SK-N-SH (cell line): Measurements from ENCODE around the gene ORC4. TPM values are rescaled to one million over a fixed set of nuclear protein-coding genes. Genes with fewer than 3 reads are reported as not detected.

Experiments
- CTCF ChIA-PET: fragments of 300-600, 350-600 bp; formaldehyde crosslinking; extraction: SDS; loops from one replicate; lab custom pipeline; 2021; lab: Yijun Ruan, JAX
- POLR2A ChIA-PET: fragments of 350-600 bp; sonication (Branson Sonifier 250); formaldehyde crosslinking; extraction: SDS; loops from one replicate; lab custom pipeline; 2020; ENCODE audit warnings: antibody characterized with exemption, inconsistent platforms; lab: Yijun Ruan, JAX
- DNase-seq: peaks from one replicate; pipeline ENCODE4 v3.0.0; 2012
- H2AFZ ChIP-seq: fragments of 200-600 bp; sonication (generic); 2 replicates; pipeline ENCODE4 v1.8.1; 2016; ENCODE audit warnings: antibody characterized with exemption, mild to moderate bottlenecking, low read depth
- H3F3A ChIP-seq: fragments of 200-600 bp; sonication (generic); replicated peaks from 2 replicates; pipeline ENCODE3; 2016; ENCODE audit warnings: antibody characterized with exemption, mild to moderate bottlenecking; ENCODE audit not compliant: insufficient read depth
- H3K27ac ChIP-seq, 2 experiments: fragments of 200-500 bp in 1 of 2; fragments of 200-600 bp in 1 of 2; sonication (Bioruptor generic) in 1 of 2; sonication (generic), shearing (Covaris generic) in 1 of 2; 2 replicates each; pipeline versions ENCODE4 v1.5.1 to v1.6.1; 2014 to 2016; ENCODE audit warnings: low read depth in 2 of 2, inconsistent platforms in 1 of 2, low read length in 1 of 2, mild to moderate bottlenecking in 1 of 2, mixed read lengths in 1 of 2
- H3K27me3 ChIP-seq: fragments of 200-600 bp; sonication (generic), shearing (Covaris generic); 2 replicates; pipeline ENCODE4 v1.6.1; 2016; ENCODE audit warnings: mixed run types; ENCODE audit not compliant: insufficient read depth
- H3K36me3 ChIP-seq, 2 experiments: fragments of 200-500 bp in 1 of 2; fragments of 200-600 bp in 1 of 2; sonication (Bioruptor generic) in 1 of 2; sonication (generic) in 1 of 2; replicated peaks in 1 of 2; 2 replicates each; pipeline versions ENCODE3 to v1.5.1; 2014 to 2016; ENCODE audit warnings: low read length in 1 of 2, mild to moderate bottlenecking in 1 of 2; ENCODE audit not compliant: insufficient read depth in 2 of 2, control insufficient read depth in 1 of 2
- H3K4me1 ChIP-seq, 2 experiments: fragments of 200-500 bp in 1 of 2; fragments of 200-600 bp in 1 of 2; sonication (Bioruptor generic) in 1 of 2; sonication (generic), shearing (Covaris generic) in 1 of 2; 2 replicates each; pipeline versions ENCODE4 v1.5.1 to v1.6.1; 2014 to 2016; ENCODE audit warnings: low read depth in 1 of 2, low read length in 1 of 2, mixed run types in 1 of 2; ENCODE audit not compliant: insufficient read depth in 2 of 2, control insufficient read depth in 1 of 2
- H3K4me2 ChIP-seq: fragments of 200-600 bp; sonication (generic), shearing (Covaris generic); 2 replicates; pipeline ENCODE4 v1.6.1; 2017; ENCODE audit warnings: mixed run types
- H3K4me3 ChIP-seq, 2 experiments: fragments of 200-500 bp in 1 of 2; fragments of 200-600 bp in 1 of 2; sonication (Bioruptor generic) in 1 of 2; sonication (generic), shearing (Covaris generic) in 1 of 2; 2 replicates each; pipeline versions ENCODE4 v1.5.1 to v1.8.1; 2014 to 2016; ENCODE audit warnings: low read depth in 2 of 2, inconsistent platforms in 1 of 2, low read length in 1 of 2, mild to moderate bottlenecking in 1 of 2, mixed read lengths in 1 of 2, moderate library complexity in 1 of 2
- H3K79me2 ChIP-seq: fragments of 200-600 bp; sonication (generic); 2 replicates; pipeline ENCODE4 v1.8.1; 2017; ENCODE audit warnings: mild to moderate bottlenecking; ENCODE audit not compliant: insufficient read depth
- H3K9ac ChIP-seq: fragments of 200-600 bp; sonication (generic); 2 replicates; pipeline ENCODE4 v1.6.1; 2017; ENCODE audit warnings: mixed run types
- H3K9me2 ChIP-seq: fragments of 200-600 bp; sonication (generic); 2 replicates; pipeline ENCODE4 v1.6.1; 2017; ENCODE audit warnings: mixed run types
- H3K9me3 ChIP-seq: fragments of 200-600 bp; sonication (generic); 2 replicates; pipeline ENCODE4 v1.6.1; 2017; ENCODE audit warnings: mixed run types, mild to moderate bottlenecking, moderate library complexity
- H4K20me1 ChIP-seq: fragments of 200-600 bp; sonication (generic); 2 replicates; pipeline ENCODE4 v1.6.1; 2017; ENCODE audit warnings: mild to moderate bottlenecking, mixed run types; ENCODE audit not compliant: insufficient read depth
- CTCF ChIP-seq: fragments of 200-600 bp; sonication (generic); IDR thresholded peaks from 2 replicates; pipeline ENCODE4 v1.6.1; 2017; ENCODE audit warnings: antibody characterized with exemption, mild to moderate bottlenecking, moderate library complexity
- ELF1 ChIP-seq: IDR thresholded peaks from 2 replicates; pipeline ENCODE4 v1.4.0; 2012
- EP300 ChIP-seq, 2 experiments: IDR thresholded peaks; 2 replicates each; pipeline versions ENCODE4 v1.4.0 to v1.6.1; 2012; ENCODE audit warnings: borderline replicate concordance in 1 of 2, low read depth in 1 of 2, low read length in 1 of 2
- EZH2phosphoT487 ChIP-seq: fragments of 200-600 bp; sonication (generic); IDR thresholded peaks from 2 replicates; pipeline ENCODE4 v1.6.1; 2017; ENCODE audit warnings: low read depth, mixed run types, mild to moderate bottlenecking, antibody characterized with exemption, moderate library complexity, borderline replicate concordance
- FOSL2 ChIP-seq: IDR thresholded peaks from 2 replicates; pipeline ENCODE4 v1.4.0; 2012; ENCODE audit warnings: low read depth, mild to moderate bottlenecking, moderate library complexity, borderline replicate concordance
- FOXM1 ChIP-seq: IDR thresholded peaks from 2 replicates; pipeline ENCODE4 v1.4.0; 2012; ENCODE audit warnings: low read depth, mild to moderate bottlenecking
- GABPA ChIP-seq: IDR thresholded peaks from 2 replicates; pipeline ENCODE4 v1.4.0; 2012; ENCODE audit warnings: low read depth, mild to moderate bottlenecking
- JUND ChIP-seq: IDR thresholded peaks from 2 replicates; pipeline ENCODE4 v1.4.0; 2012
- MAX ChIP-seq: IDR thresholded peaks from 2 replicates; pipeline ENCODE4 v1.4.0; 2012; ENCODE audit warnings: low read depth
- PBX3 ChIP-seq: IDR thresholded peaks from 2 replicates; pipeline ENCODE4; 2012
- POLR2AphosphoS5 ChIP-seq: IDR thresholded peaks from 2 replicates; pipeline ENCODE4 v1.6.1; 2012; ENCODE audit warnings: low read depth, low read length
- REST ChIP-seq: IDR thresholded peaks from 2 replicates; pipeline ENCODE4 v1.6.1; 2012; ENCODE audit warnings: mild to moderate bottlenecking, low read depth, low read length, moderate library complexity
- RXRA ChIP-seq: IDR thresholded peaks from 2 replicates; pipeline ENCODE4 v1.4.0; 2012; ENCODE audit warnings: low read depth, mild to moderate bottlenecking, borderline replicate concordance
- SIN3A ChIP-seq: IDR thresholded peaks from 2 replicates; pipeline ENCODE4 v1.6.1; 2012; ENCODE audit warnings: low read depth, mild to moderate bottlenecking, low read length, moderate library complexity, borderline replicate concordance
- SMC3 ChIP-seq: IDR thresholded peaks from 2 replicates; pipeline ENCODE4 v1.6.1; 2012; ENCODE audit warnings: low read depth, low read length, improper control_type of control experiment
- TAF1 ChIP-seq: IDR thresholded peaks from 2 replicates; pipeline ENCODE4 v1.6.1; 2012; ENCODE audit warnings: low read depth, mild to moderate bottlenecking, low read length, moderate library complexity, borderline replicate concordance
- TEAD4 ChIP-seq: IDR thresholded peaks from 2 replicates; pipeline ENCODE4 v1.4.0; 2012; ENCODE audit warnings: mild to moderate bottlenecking, borderline replicate concordance; ENCODE audit not compliant: insufficient read depth
- ZBTB33 ChIP-seq: IDR thresholded peaks from 2 replicates; pipeline ENCODE4 v1.4.0; 2012; ENCODE audit warnings: low read depth, borderline replicate concordance
- polyA plus RNA-seq, 3 experiments: library from polyadenylated mRNA; depleted of rRNA; stranded (reverse); fragments of >200 nt; gene quantifications; 2 replicates each; pipeline ENCODE4 v1.2.3, GENCODE V29; 2012

Gene ORC4
- polyA plus RNA-seq, 1 of the 3 experiments (the other 2 are of a cell fraction) = 15.2 TPM

DNA sequence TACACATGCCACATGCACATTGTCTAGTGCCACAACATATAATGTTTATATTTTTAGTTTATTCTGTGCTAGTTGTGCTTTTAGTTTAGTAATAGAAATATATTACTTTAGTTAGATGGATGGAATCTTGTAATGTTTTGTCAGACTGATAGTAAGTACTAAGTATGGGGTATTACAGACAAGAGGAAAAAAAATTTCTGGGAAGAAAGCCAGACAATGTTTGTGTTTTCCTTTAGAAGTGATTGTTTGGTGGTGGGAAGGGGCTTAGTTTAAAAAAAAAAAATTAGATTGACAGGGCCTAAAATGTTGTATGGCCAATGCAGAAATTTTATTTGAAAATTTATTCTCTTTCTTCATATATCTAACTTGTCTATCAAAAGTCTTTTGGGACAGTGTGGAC is 137.9 kb downstream of the ORC4 start:
- Histone ChIP-seq H3K4me1 (no peaks in the 10 kb centered on the region; a peak in 2 of 4 replicates), H3F3A (no peaks in the 10 kb centered on the region), H3K4me3 (no peak overlapping the region), H3K27me3 (no peaks in the 10 kb centered on the region), H4K20me1 (peaks cover 4% of the 10 kb centered on the region; the same call in 1 of the 2 replicates), H3K27ac (no peak overlapping the region), H2AFZ (no peak overlapping the region), H3K9me2 (no peaks in the 10 kb centered on the region), H3K36me3 (no peaks in the 10 kb centered on the region), H3K9me3 (no peaks in the 10 kb centered on the region), H3K9ac (no peak overlapping the region), H3K79me2 (peaks cover 9% of the 10 kb centered on the region), H3K4me2 (no peak overlapping the region)
- TF ChIP-seq TEAD4 (no peak), ZBTB33 (no peak), FOXM1 (no peak), EP300 (IDR thresholded peaks at IDR 0.05; ENCODE audit: borderline replicate concordance in 1 of 2, low read depth in 1 of 2, low read length in 1 of 2) (no peak), SIN3A (no peak), SMC3 (no peak), PBX3 (no peak), MAX (no peak), ELF1 (no peak), EZH2phosphoT487 (no peak), GABPA (no peak), POLR2AphosphoS5 (no peak), RXRA (no peak), FOSL2 (no peak), TAF1 (no peak), REST (no peak), CTCF (no peak), JUND (no peak)
- ChIA-PET CTCF (no interaction called here), POLR2A (no interaction called here)
- no peak for DNase-seq
